HT-29 (cell line): Measurements from ENCODE around the gene ABCB11. TPM values are rescaled to one million over a fixed set of nuclear protein-coding genes. Genes with fewer than 3 reads are reported as not detected.
"Not testable (repeated sequence)": the region's sequence is repeated elsewhere in the genome, so short reads cannot be mapped to it uniquely, and the experiment has no call there.

ENCODE experiments used
- DNase-seq: peaks from one replicate; pipeline ENCODE4 v3.0.0-alpha.2; 2015; ENCODE audit warnings: low spot score
- total RNA-seq: library from RNA; depleted of rRNA; stranded (reverse); fragments of >200 nt; shearing (Covaris generic); gene quantifications from 2 replicates; pipeline ENCODE4 v1.2.3, GENCODE V29; 2014

Gene ABCB11
- total RNA-seq, 1 experiment from 2014 or later: not detected

DNA sequence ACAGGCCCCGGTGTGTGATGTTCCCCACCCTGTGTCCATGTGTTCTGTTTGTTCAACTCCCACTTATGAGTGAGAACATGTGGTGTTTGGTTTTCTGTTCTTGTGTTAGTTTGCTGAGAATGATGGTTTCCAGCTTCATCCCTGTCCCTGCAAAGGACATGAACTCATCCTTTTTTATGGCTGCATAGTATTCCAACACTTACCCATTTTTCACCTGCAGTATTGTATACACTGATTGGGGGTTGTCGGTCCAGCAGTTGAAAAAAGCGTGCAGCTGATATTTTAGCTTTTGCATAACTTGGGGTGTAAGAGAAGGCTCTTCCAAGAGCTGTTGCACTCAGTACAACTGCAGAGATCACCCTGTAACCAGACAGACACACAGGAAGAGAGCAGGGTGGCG, 99.0 kb downstream of the ABCB11 start:
- DNase-seq: not testable (repeated sequence)

GRCh38 chr2:168930242-168930641, 100.9 kb downstream of the ABCB11 start:
- no peak for DNase-seq

GRCh38 chr2:168929031-168929430, 102.1 kb downstream of the ABCB11 start:
- no peak for DNase-seq

DNA sequence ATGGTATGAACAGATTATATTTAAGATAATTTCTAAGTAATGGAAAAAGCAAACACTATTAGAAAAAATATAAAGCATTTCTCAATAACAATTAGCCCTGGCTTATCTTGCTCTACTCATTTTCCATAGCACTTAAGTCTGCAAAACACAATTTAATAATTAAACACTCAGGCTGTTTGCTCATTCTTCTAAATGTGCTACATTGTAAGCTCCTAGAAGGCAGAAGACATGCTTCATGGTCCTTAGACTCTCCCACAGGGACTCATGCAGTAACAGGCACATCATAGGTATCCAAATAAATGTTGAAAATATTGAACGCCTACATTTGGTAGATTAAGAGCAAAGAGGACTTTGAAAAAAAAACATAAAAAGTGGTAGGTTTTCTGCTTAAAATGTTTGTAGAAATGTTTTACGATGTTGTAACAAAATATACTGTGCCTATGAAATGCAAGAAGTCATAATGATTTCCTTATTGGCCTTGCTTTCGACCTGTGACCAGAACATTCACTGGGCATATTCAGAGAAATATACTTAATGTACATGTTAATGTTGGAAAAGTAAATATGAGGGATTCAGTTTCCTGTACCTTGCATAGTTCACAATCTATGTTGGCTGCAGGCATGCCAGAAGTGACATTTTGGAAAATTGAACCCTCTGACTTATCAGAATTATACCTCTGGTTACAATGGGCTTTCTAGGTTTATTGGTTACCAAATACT, 102.9 kb downstream of the ABCB11 start:
- DNase-seq: no peak

DNA sequence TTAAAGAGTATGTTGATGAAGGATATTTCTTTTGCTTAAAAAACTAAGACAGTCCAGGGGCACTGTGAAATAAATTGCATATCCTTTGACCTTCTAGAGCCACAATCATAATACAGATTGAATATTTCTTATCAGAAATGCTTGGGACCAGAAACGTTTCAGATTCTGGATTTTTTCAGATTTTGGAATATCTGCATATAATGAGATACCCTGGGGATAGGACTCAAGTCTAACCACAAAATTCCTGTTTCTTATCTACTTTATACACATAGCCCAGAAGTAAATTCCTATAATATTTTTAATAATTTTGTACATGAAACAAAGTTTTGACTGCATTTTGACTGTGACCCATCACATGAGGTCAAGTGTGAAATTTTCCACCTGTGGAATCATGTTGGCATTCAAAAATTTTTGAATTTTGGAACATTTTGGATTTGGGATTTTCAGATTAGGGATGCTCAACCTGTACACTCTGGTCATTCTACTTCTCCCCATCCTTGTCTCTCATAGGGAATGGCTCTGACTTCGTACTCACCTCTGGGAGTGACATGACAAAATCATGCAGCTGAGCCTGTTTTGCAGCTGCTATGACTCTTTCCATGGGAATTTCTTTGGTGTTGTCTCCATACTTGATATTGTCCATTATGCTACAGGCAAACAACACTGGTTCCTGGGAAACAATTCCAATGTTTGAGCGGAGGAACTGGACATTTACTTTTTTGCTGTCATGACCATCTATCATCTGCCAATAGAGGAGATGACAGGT, 104.3 kb downstream of the ABCB11 start:
- no peak for DNase-seq

DNA sequence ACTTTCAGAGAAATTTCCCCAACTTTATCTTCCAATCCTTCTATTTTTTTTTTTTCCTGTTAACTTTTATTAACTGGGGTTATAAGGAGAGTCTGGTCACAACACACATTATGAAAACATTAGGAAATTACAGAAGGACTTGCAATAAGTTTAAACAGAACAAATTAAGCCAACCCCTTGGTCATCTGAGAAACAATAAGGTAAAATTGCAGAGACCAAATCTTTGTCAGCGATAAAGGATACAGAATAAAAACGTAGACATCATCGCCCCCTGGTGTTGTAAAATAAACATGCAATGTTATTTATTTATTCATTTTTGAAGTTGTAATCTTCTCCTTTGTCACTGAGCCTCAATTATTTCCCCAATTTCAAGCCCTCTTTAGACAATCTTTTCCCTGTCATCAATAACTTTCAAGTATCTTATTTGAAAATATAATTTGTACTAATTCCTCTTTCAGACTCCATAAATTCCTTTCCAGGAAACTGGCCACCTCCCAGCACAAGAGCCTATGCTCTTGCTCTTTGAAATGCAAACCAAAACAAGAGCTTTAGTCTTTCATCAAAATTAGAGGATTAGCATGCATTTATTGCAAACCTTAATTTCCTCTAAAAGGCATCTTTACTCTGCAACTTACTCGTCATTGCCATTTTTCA, 110.5 kb downstream of the ABCB11 start:
- DNase-seq: peak; percentile 74

DNA sequence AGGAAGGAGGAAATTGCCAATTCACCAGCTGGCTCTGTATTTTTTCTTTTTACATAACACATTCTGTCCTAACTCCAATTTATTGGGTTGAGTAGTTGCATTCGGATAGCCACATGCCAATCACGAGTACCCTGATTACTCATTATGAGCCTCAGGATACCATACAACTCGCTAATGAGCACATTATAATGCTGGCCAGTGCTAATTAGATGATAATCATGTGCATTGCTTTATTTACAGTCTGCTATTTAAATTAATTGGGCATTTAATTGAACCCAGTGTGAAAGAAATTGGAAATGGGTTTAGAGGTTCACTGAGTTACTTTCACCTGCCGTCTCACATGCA, 114.8 kb downstream of the ABCB11 start:
- DNase-seq: no peak

- no peak for DNase-seq
Observed at GRCh38 chr2:168915441-168916330, 115.4 kb downstream of the ABCB11 start.

- no peak for DNase-seq
Observed at GRCh38 chr2:168913495-168913894, 117.6 kb downstream of the ABCB11 start.

- no peak for DNase-seq
Observed at GRCh38 chr2:168912901-168913369, 118.2 kb downstream of the ABCB11 start.

- DNase-seq: no peak
Observed at GRCh38 chr2:168912466-168912865, 118.7 kb downstream of the ABCB11 start.

DNA sequence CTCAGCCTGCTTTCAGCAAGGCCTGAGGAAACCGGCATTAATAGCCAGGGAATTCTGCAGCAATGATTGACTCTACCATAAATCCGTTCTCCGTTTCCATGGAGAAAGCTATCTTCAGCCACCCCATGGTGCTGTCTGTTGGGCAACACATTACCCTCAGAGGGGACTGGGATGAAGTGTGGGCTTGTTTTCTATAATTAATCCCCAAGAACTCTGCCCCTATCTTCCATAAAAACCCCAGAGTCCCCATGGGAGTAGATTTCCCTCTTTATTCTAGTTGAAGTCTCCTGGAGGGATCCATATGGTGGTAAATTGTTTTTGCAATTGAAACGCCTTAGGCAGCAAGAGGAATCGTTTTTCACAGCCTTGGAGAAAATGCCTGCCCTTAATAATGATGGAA, 120.8 kb downstream of the ABCB11 start:
- DNase-seq: no peak

- no peak for DNase-seq
Observed at GRCh38 chr2:168907940-168908662, 123.0 kb downstream of the ABCB11 start.

DNA sequence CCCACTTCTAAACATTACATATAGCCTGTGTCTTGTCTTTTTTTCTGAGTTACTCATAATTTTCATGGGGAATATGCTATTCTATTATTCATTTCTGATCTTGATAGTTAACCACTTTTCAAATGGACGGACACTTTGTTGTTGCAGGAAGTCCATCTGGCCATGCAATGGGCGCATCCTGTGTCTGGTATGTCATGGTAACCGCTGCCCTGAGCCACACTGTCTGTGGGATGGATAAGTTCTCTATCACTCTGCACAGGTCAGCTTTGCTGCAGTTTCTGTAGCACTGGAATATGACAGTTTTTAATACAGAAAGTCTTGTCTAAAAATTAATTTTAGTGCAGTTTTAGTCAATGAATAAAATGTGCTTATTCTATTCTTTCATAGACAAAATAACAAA, 126.8 kb downstream of the ABCB11 start:
- no peak for DNase-seq

DNA sequence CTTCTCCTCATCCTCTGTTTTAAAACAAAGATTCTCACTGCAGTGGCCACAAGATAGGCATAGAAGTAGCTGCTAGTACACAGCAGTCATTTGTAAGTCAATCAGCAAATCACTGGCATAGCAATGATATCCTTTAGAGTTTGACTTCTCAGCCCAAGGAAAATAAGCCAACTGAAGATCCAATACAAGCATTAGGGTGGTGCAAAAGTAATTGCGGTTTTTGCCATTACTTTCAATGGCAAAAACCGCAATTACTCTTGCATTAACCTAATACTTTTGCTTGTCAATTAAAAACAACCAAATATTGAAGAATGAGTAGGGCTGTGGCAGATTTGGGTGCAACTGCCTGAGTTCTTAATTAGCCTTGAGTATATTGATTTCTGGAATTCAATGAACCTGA, 127.2 kb downstream of the ABCB11 start:
- DNase-seq: no peak

DNA sequence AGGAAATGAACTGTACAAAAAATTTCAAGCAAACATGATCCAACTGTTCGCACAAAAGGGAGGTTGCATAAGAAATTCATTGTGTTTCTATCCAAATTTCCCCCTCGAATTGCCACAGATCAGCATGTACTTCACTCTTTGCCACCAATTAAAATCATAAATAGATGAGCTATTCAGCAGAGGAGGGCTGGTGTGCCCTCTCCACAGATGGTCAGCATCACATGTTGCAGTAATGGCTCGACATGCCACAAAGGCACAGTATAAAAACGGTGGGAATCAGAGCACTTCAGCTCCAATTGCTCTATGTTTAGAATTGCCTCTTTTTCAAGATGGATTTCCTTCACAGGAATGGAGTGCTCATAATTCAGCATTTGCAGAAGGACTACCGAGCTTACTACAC, 130.1 kb downstream of the ABCB11 start, which contains the start of gene G6PC2:
G6PC2 (plus strand) TSS at position 289 of the 400 bp plus-strand sequence; CDS start at position 330, 41 bp downstream.
- DNase-seq: no peak

DNA sequence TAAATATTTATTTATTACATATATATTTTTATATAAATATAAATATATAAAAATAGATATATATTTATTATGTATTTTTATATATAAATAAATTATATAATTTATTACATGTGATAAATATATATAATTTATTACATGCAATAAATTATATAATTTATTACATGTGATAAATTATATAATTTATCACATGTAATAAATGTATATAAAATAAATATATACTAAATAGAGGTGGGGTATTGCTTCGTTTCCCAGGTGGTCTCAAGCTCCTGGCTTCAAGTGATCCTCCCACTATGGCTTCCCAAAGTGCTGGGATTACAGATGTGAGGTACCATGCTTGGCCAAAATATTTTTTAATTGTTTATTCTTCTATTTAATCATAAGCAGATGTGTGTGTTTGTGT, 133.7 kb downstream of the ABCB11 start:
- DNase-seq: no peak

DNA sequence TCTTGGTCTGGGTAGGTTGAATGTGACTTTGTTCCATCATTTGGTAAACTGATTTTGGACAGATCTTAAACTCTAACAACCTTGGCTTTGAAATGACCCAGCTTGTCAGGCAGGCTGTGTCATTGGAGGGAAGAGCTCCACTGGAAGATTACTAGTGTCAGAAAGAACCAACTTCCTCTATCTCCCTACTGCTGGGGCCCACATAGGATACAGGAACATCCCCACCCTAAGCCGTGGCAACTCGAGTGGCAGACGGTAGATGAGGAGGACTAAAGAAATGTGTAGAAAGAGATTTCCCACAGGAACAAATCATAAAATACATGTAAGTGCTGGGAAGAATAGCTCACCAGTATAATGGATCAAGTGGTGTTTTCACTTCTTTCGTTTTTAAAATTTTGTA, 134.3 kb downstream of the ABCB11 start:
- DNase-seq: no peak

DNA sequence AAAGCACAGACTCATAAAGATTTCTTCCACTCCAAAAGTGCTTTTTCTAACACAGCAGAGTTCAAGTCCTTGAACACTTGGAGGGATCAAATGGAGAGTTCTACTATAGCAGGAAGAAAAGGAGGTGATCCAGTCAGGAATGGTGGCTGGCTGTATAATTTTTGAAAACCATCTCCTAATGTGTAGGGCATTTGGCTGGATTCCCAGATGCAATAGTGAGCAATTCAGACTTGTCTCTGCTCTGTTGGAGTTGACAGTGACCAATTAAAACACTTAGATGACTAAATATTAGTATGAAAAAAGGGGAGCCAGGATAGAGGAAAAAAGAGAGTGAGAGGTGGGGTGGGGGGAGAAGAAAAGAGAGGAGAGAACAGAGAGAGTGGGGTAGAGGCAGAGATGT, 135.4 kb downstream of the ABCB11 start:
- DNase-seq: no peak

DNA sequence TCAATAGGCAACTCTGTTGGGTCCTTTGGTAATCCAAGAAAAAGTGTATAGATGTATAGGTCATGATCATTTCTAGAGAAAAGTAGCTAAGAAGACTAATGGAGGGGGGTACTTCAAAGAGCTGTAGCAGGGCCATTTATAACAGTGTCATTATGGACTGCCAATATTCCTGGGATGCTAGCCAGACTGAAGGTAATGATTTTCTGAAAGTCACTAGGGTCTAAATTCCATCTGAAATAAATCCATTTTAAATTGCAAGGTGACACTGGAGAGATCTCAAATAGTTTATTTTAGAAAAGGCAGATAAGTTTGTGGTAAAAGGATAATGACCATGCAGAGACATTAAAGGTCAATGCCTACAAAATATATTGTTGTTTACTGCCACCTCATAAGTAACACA, 136.4 kb downstream of the ABCB11 start:
- no peak for DNase-seq

GRCh38 chr2:168894101-168894500, 137.0 kb downstream of the ABCB11 start:
- no peak for DNase-seq
